HPDE6-E6E7 (cell line): Measurements from ENCODE around the gene FAAP24.
A peak's percentile ranks its signal among the peaks of the same experiment; 100 is the strongest.
"Not testable (repeated sequence)": the region's sequence is repeated elsewhere in the genome, so short reads cannot be mapped to it uniquely, and the experiment has no call there.

ENCODE experiments used
- DNase-seq: peaks from one replicate; pipeline ENCODE4 v3.0.0; 2011; ENCODE audit warnings: missing footprints; ENCODE audit errors: extremely low spot score

Gene FAAP24, protein sequence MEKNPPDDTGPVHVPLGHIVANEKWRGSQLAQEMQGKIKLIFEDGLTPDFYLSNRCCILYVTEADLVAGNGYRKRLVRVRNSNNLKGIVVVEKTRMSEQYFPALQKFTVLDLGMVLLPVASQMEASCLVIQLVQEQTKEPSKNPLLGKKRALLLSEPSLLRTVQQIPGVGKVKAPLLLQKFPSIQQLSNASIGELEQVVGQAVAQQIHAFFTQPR

GRCh38 chr19:32971715-32972540 is at the start of gene FAAP24, which contains the start of gene CEP89:
Gene FAAP24 (plus strand): TSS chr19:32972242. CDS start chr19:32973197, 955 bp downstream.
Gene CEP89 (minus strand): TSS chr19:32971958. CDS start chr19:32971874, 84 bp downstream.
- DNase-seq, result peak; percentile 99

- DNase-seq, result no peak
These were observed 47.8 kb upstream of the FAAP24 start for GRCh38 chr19:32924200-32924599.

GRCh38 chr19:32928806-32929205 is 43.2 kb upstream of the FAAP24 start:
- DNase-seq, result no peak

DNA sequence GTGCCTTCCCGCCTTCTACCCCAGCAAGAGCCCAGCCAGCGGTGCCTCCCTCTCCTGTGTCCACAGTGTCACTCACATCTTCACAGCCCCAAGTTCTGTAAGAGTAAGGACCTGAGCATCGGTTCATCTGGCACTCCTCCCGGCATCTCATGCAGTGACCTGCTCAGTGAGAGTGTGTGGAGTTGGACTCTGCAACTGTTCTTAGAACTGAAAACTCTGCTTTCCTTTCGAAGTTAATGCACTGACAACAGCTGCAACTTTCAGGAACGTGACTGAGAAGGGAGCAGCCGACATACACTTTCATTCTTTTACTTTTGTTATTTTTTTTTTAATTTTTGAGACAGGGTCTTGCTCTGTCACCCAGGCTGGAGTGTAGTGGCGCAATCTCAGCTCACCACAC is 41.5 kb upstream of the FAAP24 start:
- no peak for DNase-seq

GRCh38 chr19:32933571-32933970 is 38.5 kb upstream of the FAAP24 start:
- DNase-seq, result no peak

- no peak for DNase-seq
These were observed 36.4 kb upstream of the FAAP24 start for GRCh38 chr19:32935629-32936028.

- DNase-seq, result no peak
These were observed 36.0 kb upstream of the FAAP24 start for GRCh38 chr19:32936065-32936464.

GRCh38 chr19:32941273-32941672 is 30.8 kb upstream of the FAAP24 start:
- DNase-seq, result not testable (repeated sequence)

DNA sequence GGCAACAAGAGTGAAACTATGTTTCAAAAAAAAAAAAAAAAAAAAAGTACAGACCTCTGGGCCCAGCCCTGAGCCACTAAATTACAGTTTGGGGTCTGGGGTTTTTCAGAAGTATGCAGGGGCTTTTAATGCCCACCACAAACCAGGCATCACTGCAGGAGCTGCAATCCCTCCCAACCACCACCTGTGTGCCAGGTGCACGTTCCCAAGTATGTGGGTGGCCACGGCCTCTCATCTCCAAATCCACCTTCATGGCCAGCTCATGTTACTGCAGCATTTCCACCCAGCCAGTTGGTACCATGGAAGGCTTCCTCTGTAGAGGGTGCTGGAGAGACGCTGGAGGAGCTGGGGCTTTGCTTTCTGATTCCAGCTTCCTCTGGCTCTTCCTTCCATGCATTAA is 26.8 kb upstream of the FAAP24 start:
- no peak for DNase-seq

GRCh38 chr19:32966750-32967149 is 5.3 kb upstream of the FAAP24 start:
- DNase-seq, result no peak

- no peak for DNase-seq
These were observed 2.5 kb upstream of the FAAP24 start for GRCh38 chr19:32969549-32969948.

DNA sequence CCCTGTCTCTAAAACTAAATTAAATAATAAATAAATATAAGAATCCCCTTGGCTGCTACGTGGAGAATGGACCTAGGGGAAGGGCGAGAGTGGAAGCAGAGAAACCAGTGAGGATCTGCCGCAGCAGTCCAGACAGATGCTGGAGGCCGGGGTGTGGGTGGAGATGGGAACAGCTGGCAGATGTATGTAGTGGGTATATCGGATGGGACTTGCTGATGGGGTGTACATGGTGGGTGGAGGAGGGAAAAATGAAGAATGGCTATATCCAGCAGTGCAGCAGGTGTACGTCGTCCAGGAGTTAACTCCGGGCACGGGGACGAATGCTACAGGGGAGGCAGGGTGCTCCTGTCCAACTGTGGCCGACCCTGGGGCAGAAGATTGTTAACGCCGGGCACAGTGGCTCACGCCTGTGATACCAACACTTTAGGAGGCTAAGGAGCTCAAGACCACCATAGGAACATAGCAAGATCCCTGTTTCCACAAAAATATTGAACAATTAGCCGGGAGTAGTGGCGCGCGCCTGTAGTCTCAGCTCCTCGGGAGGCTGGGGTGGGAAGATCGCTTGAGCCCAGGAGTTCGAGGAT is 938 bp upstream of the FAAP24 start:
- no peak for DNase-seq

DNA sequence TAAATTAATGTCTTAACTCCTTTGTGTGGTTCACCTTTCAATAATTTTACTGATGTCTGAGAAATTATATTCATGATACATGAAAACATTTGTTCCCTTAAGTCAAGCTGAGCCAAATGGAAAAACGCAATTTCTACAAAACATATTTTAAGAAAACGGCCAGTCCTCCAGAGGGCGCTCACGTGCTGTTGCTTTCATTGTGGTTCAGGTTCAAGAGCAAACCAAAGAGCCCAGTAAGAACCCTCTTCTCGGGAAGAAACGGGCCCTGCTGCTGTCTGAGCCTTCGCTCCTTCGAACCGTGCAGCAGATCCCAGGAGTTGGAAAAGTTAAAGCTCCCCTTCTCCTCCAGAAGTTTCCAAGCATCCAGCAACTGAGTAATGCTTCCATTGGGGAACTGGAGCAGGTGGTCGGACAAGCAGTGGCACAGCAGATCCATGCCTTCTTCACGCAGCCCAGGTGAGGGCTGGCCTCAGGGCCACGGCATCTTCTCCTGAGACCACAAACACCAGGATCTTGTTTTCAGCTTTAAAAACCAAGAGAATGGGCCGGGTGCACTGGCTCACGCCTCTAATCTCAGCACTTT is 4.3 kb downstream of the FAAP24 start:
- no peak for DNase-seq

DNA sequence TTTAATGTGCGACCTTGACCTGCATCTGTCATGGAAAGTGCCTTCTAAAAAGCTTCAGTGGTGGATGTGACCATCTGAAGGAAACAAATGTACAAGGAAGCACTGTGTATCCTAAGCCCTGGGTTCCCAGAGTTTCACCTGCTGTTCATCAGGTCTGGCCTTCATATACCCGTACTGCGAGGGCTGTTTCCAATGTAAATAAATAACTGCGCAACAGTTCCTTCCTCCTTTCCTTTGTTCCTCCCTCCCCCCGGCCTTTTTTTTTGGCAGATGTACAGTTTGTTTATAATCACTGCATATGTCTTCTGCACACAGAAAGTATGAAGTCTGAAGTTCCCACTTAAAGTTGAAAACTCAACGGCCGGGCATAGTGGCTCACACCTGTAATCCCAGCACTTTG is 5.2 kb downstream of the FAAP24 start:
- DNase-seq, result no peak

GRCh38 chr19:32977813-32978212 is 5.8 kb downstream of the FAAP24 start:
- not testable (repeated sequence) for DNase-seq

DNA sequence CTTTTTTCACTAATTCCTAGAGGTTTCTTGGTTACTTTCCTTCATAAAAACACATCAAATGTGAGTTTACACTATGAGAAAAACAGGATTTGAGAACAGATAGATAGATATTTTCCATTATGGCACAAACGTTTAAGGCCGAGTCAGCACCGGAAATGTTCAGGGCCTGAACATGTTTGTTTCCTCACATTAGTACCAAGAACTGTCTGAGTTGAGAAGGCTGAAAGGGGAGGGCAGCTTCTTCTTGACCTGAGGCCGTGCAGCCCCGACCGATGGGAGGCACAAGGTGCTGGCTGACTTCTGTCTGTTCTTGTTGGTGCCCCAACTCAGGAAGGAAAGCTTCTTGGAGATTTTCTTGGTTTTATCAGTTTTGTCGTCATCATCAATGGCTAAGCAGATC is 7.8 kb downstream of the FAAP24 start:
- not testable (repeated sequence) for DNase-seq

- not testable (repeated sequence) for DNase-seq
These were observed 10.4 kb downstream of the FAAP24 start for GRCh38 chr19:32982488-32982887.

DNA sequence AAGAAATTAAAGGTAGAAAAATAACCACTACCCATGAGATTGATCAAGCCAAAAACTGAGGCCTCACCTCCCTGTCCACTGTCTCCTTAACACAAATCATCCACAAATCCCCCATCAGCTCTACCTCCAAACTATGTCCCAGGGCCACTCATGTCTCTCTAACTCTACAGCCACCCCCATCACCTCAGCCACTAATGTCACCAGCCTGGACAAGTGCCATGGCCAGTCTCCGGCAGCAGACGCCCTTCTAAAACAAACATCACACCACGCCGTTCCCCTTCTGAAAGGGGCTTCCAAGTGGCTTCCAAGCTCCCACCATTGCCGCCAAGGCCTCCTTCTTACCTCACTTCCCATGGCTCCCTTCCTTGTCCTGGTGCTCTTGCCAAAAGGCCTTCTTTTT is 16.2 kb downstream of the FAAP24 start:
- not testable (repeated sequence) for DNase-seq

GRCh38 chr19:32988724-32989123 is 16.7 kb downstream of the FAAP24 start:
- no peak for DNase-seq

DNA sequence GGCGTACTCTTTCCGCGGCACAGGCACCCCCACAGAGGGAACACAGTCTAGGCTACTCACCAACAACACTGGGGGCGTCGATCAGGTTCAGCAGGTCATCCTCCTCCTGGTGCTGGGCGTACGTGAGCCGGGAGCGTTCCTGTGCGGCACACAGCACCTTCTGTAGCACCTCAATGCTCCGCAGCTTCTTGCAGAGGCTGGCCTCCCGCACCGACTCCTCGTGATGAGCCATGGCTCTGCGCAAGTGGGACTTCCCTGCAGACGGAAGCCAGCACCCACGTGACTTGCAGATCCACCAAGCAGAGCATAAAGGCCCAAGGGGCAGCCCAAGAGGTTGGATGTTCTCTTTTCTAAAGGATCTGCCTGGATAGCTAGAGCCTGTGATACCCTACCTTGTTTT is 23.9 kb downstream of the FAAP24 start:
- DNase-seq, result not testable (repeated sequence)

- not testable (repeated sequence) for DNase-seq
These were observed 25.0 kb downstream of the FAAP24 start for GRCh38 chr19:32997061-32997464.

DNA sequence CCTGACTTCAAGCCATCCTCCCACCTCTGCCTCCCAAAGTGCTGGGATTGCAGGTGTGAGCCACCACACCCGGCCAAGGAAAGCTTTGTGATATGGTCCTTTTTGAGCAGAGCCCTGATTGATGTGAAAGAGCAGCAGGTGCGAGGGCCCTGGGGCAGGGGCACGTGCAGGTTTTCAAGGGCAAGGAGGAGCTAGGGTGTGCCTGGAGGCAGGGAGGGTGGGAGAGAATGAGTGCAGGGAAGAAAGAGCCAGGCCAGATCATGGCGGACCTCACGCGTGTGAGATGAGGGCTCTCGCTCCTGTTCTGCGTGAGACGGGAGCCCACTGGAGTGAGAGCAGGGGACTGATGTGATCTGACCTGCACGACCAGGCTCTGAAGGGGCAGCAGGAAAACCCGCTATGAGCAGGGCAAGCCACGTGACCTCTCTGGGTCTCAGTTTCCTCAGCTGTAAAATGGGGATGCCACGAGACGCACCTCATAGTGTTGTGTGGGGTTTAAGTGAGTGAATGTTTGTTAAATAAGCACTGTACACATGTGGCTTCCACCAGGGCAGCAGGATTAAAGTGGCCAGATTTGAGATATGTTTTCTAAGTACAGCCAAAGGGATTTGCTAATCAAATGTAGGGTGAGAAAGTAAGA is 25.8 kb downstream of the FAAP24 start:
- DNase-seq, result no peak
